GM21390 (cell line): ENCODE measurements around the gene SLC9A3.
"Not testable (repeated sequence)": the region's sequence is repeated elsewhere in the genome, so short reads cannot be mapped to it uniquely, and the experiment has no call there.

Source experiments
- ATAC-seq: cut with Tn5 transposase; IDR thresholded peaks from one replicate; pipeline ENCODE4 v1.9.1; 2021; ENCODE audit not compliant: unreplicated experiment

SLC9A3 gene

DNA sequence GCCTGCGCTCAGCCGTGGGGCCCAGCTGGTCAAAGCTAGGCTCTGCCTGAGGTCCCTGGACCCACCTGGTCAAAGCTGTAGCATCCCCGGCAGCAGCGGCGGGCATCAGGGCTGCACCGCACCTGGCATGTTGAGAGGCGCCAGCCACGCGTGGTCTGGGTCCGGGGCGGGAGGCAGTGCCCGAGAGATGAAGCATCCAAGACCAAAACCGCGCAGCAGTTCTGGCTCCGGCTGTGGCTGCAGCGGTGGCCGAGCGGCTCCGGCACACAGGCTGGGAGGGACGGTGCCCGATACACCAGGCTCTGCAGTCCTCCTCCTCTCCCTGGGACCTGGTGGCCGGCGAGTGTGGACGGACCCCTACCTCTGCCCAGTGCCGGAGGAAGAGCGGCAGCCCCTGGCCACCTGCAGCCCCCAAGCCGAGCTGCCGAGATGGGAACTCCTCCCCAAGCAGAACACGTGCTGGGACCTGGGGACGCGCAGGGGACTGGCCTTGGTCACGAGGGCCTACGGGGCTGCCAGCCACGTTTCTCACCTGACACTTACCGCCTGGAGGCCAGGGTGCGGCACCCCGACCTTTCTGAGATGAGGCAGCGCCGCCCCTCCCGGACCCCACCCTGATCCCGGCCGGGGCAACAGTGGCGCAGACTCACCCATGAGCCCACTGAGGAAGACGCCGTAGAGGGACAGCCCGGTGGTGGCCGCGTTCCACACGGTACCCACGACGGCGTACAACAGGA, 33.0 kb downstream of the SLC9A3 start:
- no peak for ATAC-seq

DNA sequence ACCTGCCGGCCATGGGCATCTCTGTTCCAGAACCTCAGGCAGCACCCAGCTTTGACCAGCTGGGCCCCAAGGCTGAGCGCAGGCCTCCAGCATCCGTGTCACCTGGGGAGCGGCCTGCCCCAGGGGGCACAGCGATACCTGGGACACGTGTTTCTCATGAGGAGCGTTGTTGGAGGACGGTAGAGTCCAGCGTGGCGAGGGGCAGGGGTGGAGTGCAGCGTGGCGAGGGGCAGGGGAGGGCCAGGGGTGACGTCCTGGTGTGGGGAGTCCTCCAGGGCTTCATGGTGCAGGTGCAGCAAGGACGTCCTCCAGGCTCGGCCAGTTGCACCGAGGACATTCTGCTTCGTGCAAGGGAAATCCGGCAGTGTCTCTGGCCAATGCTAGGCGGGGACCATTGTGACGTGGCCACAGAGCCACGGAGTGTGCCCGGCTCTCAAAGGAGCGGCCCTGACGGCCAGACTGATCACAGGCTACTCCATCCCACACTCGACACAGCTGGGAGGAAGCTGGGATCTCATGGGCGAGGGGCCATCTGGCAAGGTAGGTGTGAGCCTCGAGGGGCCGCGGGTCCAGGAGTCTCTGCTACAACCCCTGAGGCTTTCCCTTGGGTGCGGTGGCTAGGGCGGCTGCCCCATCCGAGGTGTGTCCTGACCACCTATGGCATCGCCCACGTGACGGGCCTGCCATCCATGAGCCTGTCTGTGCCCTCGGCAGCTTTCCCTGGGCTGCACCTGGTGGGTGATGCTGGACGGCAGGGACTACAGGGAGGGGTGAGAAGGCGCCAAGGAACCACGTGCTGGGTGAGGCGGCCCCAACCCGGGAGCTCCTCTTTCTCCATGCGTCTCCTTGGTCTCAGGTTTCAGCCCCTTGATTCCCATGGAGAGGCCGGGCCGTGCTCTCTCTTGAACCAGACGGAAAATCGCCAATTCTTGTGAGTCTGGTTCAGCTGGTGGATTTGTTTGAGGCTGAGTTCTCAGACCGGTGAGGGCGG, 33.8 kb downstream of the SLC9A3 start:
- no peak for ATAC-seq

DNA sequence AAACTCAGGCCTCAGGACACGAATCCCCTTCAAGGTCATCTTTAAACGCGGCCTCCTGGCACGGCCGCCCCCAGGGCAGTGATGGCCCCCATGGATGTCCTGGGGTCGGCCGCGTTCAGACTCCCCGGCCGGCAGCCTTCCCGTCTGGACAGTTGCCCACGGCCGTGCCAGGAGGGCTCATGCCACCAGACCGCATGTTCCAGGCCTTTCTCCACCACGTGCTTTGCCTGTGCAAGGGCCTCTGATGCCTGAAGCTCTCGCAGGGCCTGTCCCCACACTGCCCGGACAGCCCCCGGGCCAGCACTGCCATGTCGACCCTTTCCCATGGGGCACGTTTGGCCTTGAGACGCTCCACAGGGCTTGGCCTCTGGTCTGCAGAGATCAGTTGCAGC, 34.6 kb downstream of the SLC9A3 start:
- ATAC-seq: no peak

DNA sequence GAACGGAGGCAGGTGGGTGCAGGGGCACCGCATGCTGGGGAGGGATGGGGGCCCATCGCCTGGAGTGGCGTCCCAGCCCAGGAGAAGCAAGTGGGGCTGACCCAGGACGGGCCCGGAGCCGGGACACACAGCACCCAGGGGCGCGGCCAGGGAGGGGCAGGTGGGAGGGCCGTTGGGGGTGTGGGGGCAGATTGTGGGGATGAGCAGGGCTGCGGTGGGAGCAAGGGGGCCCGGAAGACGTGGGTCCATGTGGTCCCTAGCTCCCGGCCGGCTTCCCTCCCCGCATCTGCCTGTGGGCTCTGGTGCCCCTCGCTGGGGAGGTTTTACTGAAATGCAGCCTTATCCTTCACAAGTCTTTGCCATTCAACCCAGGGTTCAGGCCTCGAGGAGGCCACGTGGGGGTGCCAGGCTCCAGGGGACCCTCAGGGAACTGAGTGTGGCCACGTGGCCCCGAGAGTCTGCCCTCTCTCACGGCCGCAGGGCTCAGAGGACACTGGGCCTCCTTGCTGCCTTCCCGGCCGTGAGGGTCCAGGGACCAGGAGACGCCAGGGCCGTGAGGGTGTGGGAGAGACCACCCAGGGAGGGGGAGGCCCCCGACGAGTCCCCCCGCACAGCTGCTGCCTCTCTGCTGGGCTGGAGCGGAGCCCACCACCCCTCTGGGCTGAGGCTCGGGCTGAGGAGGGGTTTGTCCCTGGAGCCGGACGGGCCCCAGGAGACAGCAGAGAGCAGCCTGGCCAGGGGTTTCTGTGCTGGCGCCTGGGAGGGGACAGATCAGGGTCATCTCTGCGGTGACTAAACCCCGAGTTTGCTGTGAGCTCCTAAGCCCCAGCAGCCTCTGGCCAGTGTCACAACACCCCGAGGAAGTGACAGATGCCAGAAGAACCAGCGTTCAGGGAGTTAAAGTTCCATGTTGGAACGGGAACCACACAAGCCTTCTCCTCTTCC, 35.2 kb downstream of the SLC9A3 start:
- ATAC-seq: no peak

DNA sequence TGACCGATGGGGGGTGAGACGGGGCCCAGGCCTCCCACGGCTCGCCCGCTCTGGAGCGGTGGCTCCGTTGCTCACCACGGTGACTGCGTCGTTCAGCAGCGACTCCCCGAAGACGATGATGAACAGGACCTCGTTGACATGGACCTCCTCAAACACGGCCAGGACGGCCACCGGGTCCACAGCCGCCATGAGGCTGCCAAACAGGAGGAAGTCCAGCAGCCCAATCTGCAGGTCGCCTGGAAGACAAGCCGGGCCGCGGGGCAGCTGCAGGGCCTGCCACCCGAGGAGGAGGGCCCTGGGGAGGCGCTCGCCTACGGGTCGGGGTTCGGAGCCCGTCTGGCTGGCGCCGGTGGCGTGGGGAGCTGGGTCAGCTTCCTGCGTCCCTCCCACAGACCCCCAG, 36.0 kb downstream of the SLC9A3 start:
- no peak for ATAC-seq

DNA sequence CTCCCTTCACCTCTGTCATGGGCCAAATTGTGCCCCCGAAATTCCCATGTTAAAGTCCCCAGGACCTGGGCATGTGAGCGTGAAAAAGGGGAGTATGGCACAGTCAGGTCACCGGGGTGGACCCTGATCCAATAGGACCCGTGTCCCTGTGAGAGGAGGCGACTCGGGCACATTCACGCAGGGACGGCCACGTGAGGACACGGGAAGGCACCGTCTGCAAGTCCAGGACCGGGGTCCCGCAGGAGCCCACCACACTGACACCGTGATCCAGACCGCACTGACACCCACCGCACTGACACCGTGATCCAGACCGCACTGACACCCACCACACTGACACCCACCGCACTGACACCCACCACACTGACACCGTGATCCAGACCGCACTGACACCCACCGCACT, 37.7 kb downstream of the SLC9A3 start:
- ATAC-seq: not testable (repeated sequence)

DNA sequence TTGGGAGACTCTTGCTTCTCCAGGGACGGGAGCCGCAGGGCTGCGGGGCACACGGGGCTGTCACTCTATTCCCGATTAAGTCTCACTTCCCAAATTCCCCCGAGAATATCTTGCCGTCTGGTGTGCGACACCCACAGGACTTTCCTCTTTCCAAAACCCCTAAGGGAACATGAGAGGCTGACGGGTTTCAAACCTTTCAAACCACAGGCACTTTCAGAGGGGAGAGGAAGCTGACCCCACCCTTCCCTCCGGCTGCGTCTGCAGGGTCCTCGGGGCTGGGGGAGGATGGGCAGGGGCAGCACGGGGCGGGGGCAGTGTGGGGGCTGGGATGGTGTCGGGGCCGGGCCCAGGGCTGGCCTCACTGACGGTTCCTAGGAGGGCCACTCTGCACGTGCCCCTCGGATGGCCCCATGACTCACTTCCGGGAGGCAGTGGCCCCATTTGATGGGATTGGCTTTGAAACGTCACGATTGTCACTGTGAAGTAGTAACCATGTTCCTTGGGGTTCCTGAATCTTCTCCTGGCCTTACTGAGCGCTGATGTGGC, 38.2 kb downstream of the SLC9A3 start:
- no peak for ATAC-seq

DNA sequence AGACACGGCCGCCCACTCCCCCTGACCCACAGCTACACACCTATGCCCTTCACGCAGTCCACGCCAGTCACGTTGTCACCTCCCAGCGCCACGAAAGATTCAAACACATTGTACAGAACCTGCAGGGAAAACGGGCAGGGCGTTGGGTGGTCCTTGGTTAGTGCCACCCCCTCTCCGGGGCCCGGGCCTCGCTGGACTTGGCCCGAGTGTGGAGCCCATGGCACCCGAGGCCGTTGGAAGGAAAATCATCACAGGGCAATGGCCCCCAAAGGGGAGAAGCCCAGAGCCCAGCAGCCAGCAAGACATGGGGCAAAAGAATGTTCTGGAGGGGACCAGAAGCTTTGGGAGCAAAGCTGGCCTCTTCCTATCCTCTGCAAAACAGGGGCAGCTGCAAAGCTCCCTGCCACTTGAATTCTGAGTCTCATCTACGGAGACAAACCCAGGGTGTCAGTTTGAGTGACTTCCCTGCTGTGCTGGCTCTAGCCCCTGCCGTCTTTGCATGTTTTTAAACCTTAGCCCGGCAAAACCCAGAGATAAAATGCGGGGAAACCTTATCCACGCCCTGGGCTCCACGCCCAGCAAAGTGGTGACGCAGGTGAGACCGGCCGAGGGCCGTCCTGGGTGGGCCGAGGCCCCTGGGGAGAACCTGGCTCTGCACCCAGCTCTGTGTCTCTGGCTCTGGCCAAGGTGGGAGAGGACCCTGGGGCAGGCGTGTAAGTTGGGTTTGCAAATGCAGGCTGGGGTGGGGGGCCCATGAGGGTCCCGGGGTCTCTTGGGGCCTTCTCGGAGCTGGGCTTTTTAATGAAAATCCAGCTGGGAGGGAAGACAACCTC, 38.9 kb downstream of the SLC9A3 start:
- no peak for ATAC-seq

DNA sequence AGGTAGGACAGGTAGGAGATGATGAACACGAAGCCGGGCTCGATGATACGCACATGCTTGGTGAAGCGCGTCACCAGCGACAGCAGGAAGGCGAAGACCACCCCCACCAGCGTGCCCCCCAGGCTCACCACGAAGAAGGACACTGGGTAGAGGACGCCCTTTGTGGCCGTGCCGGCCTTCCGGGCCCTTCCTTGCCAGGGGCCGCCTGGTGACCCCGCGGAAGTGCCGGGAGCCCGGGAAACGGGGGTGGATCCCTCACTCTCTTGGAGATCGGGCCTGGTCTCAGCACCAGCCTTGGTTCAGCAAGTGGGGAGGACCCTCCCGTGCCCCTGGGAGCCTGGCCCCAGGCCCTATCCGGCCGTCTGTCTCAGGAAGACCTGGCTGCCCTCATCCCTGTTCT, 39.7 kb downstream of the SLC9A3 start:
- ATAC-seq: no peak

DNA sequence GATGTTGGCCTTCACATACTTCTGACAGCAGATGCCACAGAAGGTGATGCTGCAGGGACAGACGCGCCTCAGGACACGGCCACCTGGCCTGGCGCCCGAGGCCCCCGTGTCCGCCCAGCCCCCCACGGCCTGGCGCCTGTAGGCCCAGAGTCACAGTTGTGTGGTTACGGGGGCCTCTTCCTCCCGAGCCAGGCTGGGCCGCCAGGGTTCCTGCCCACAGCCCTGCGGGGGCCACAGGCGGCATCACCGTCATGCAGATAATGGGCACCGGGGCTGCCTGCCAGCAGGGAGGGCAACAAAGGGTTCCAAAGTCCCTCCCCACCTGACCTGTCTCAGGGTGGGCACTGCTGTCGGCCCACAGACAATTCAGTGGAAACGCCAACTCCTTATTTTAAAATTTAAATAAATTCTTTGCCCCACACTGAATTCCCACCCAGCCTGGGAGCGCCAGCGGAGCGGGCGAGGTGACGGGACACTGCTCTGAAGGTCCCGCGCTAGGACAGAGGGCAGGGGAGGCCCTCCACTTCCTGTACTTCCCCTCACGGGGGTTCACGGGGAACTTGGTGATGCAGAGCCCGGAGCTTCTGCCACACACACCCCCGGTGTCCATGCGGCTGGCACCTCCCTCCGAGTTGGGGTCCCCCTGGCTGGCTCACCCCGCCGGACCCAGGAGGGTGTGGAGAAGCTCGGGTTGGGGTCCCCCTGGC, 40.7 kb downstream of the SLC9A3 start:
- ATAC-seq: no peak

DNA sequence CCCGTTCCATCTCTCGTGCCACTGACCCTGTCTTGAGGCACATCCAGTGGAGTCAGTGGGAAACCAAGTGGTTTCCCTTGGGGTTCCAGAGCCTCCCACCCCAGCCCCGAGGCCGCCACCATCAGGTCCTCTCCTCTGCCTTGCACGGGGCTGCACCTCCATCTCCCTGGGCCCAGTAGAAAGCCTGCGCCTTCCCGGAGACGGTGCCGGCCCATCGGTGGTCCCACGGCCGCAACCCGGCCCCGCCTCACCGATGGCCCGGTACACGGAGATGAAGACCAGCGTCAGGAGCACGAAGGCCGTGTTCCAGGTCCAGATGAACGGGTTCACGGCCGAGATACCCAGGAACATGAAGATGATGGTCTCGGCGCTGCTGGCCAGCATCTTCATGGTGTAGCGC, 41.2 kb downstream of the SLC9A3 start:
- ATAC-seq: no peak

DNA sequence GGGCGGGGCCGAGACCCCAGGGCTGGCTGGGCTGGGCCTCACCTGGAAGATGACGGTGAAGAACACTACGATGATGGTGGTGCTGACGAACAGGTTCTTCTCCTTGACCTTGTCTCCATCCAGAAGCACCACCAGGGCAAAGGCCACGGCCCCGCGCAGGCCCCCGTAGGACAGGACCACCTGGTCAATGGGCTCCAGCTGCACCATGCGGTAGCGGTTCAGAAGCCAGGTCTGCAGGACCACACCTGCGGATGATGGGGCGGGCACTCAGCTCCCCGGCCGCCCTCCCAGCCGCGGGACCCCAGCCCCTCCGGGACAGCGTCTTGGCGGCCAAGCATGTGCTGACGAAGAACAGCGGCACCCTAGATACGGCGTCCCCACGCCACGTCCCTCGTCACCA, 41.7 kb downstream of the SLC9A3 start:
- no peak for ATAC-seq

DNA sequence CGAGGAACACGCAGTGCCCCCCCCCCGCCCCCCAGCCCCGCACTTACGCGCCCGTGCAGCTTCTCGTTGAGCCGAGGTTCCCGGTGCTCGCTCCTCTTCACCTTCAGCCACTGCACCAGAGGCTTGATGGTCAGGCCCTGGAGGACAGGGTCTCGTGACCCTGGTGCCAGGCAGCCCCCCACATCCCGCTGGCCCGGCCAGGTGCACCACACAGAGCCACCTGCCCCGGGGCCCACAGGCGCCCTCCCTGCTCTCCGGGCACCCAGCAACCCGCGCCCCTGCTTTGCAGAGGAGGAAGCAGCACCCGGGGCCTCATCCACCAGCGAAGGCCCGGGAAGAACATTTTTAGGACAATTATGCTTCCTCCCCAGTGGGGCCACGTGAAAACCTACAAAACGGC, 42.2 kb downstream of the SLC9A3 start:
- ATAC-seq: no peak

DNA sequence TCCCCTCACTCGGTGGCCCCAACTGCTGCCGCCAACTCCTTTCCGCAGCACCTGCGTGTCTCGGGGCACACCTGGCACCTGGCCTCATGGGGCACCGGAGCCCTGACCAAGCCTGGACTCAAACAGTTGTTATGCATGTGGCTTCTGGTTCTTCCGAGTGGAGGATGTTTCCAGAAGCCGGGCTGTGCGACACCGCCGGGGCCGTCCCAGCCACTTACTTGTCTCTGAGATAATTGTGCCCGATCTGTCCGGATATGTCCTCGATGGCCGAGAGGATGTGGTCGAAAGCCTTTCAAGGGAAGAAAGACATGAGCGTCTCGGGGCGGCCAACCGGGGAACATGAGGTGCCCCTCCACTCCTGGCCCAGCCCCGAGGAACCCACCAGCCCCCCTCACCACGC, 42.9 kb downstream of the SLC9A3 start:
- no peak for ATAC-seq

DNA sequence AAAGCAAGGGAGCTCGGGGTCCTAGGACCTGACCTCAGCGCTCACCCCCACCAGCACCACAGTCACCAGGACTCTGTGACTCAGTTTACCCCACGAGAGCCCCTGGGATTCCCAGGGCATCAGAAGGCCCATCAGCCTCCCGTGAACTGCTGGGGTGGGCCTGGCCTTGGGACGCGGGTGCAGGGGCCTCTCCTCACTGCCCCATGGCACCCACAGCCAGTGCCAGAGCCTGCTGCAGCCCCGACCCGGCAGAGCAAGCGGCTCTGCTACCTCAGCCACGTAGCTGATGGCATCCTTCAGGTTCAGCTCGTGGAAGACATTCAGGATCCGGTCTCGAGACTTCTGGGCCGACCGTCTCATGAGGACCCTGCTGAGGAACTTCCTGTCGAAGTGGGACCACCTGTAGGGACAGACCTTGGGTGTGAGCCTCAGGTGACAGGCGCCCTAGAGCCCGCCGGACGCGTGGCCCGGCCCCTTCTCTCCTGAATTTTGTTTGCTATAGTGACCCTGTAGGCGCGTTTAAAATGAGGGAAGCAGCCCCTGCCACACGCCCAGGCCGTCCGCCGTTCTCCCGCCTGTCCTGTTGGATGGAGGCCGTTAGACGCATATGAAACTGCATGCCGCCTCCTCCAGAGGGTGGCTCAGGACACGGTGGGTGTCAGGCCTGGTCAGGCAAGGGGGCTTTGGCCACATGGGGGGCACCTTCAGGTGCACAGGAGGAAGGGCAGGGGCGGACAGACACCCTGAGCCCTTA, 44.5 kb downstream of the SLC9A3 start:
- no peak for ATAC-seq

DNA sequence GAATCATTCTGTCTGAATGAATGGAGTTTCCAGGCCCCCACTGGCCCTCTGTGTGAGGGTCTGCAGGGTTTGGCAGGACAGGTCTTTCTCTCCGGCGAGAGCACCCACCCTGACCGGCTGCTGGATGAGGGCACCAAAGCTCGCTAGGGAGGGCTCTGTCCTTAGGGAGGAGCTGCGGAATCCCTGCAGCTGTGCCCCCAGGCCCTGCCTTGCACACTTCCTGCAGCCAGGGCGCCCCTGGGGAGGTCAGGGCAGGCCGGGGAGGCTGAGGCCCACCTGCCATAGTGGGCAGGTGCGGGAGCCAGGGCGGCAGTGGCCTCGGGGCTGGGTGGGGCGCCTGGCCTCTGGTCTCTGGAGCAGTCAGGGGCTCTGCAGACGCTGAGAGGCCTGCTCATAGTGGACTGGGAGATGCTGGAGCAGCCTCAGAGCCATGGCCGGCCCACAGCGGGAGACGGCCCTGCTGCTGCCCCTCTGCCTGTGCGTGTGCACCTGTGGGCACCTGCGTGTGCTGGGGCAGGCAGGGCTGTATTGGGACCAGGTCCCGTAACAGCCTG, 45.2 kb downstream of the SLC9A3 start:
- ATAC-seq: no peak

DNA sequence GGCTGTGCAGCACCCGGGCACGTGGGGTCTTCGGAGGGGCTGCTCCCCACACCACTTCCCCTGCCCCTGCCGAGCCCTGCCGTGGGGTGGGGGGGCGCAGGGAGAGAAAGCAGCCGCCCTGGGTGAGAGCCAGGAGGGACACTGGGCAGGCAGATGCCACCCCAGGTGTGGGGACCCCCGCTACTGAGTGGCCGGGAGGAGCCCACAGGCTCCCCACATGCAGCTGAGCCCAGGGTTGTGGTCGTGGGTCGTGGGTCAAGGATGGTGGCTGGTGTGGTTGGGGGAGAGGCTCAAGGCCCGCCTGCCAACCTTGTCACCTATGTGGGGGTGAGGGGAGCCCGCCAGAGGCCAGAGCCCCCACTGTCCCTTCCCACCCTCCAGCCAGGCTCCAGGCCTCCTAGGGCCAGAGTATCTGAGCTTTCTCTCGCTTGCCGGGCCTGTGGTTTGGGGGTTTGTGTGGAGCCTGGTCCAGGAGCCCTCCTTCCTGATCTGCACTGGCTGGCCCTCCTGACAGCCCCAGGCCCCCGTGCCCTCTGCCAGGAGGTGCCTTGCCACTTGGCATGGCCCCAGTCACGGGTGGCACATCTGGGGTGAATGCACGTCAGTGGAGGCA, 45.8 kb downstream of the SLC9A3 start:
- ATAC-seq: no peak

DNA sequence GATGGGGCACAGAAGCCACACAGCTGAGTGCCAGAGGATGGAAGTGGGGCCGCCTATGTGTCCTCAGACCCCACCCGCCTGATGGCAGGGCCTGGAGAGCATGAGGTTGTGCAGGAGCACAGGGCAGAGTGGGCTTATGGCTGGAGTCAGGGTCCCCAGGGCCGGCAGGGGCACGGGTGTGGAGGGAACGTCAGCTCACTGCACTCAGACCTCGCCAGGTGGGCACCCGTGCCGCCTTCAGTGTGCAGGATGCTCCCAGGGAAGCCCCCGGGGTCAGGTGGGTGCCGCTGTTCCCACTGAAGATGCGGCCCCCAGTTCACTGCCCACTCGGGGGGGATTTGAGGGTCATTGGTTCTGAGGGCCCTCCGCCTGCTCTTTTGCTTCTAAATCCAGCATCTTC, 46.4 kb downstream of the SLC9A3 start:
- ATAC-seq: no peak
